PC-3 (cell line): ENCODE results near the gene ODF2L.

Experiments used
- CTCF ChIP-seq: fragments of 300-600 bp; sonication (generic); conservative IDR thresholded peaks from 2 replicates; pipeline ENCODE4 v1.5.1; 2017; ENCODE audit warnings: antibody characterized with exemption, low read depth, mild to moderate bottlenecking, low read length
- EZH2 ChIP-seq: fragments of 300-600 bp; sonication (generic); IDR thresholded peaks from one replicate; pipeline ENCODE4 v1.6.1; 2017; ENCODE audit warnings: antibody characterized with exemption, mild to moderate bottlenecking, low read length; ENCODE audit not compliant: unreplicated experiment
- EZH2phosphoT487 ChIP-seq: fragments of 300-600 bp; sonication (generic); IDR thresholded peaks from 2 replicates; pipeline ENCODE4 v1.6.1; 2018; ENCODE audit warnings: mild to moderate bottlenecking, antibody characterized with exemption, low read length, borderline replicate concordance

DNA sequence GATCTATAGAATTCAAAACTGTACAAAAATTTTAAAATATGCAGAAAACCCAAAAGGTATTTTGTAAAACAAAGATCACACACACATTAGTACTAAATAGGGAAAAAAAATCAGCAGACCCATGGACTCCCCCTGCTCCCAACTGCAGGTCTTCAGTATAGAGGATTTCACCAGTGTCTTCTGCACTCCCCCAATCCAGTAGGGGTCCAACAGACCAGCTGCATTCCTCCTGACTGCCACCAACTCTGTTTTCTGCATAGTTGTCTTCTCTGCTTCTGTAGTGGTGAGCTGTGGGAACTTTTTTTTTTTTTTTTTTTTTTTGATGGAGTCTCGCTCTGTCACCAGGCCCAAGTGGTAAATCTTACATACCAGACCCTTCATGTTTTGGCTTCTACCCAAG lies 49.8 kb upstream of the ODF2L start:
- no peak for TF ChIP-seq CTCF
- TF ChIP-seq EZH2, result no peak
- TF ChIP-seq EZH2phosphoT487, result no peak
